SK-N-SH treated with all-trans-retinoic acid at 6 μM for 48 hours (cell line): Measurements from ENCODE around the gene TPRG1.
A peak's percentile ranks its signal among the peaks of the same experiment; 100 is the strongest.

Experiments used
- ATAC-seq: fragments of 200-7000 bp; cut with Tn5 transposase; 3 replicates; pipeline ENCODE4 v1.9.1; 2020; ENCODE audit warnings: mild to moderate bottlenecking, moderate library complexity
- ARNTL ChIP-seq: fragments of 450-650 bp; formaldehyde crosslinking; IDR thresholded peaks from 2 replicates; pipeline ENCODE4 v1.5.0; 2020; ENCODE audit warnings: low read depth, mild to moderate bottlenecking, moderate library complexity, borderline replicate concordance
- BACH2 ChIP-seq: fragments of 250-450 bp; sonication (Bioruptor Pico); IDR thresholded peaks from 2 replicates; pipeline ENCODE4 v1.9.0; 2021; ENCODE audit warnings: mild to moderate bottlenecking, borderline replicate concordance
- CREB5 ChIP-seq: fragments of 250-450 bp; sonication (Bioruptor Pico); IDR thresholded peaks from 2 replicates; pipeline ENCODE4 v1.5.1; 2020; ENCODE audit warnings: low read depth, mild to moderate bottlenecking, moderate library complexity
- CSDC2 ChIP-seq: fragments of 250-450 bp; sonication (Bioruptor Pico); IDR thresholded peaks from 2 replicates; pipeline ENCODE4 v1.5.0; 2020; ENCODE audit warnings: mild to moderate bottlenecking, moderate library complexity
- ESRRG ChIP-seq: fragments of 250-450 bp; sonication (Bioruptor Pico); IDR thresholded peaks from 2 replicates; pipeline ENCODE4 v1.6.1; 2021; ENCODE audit warnings: mild to moderate bottlenecking
- ISL1 ChIP-seq: fragments of 250-450 bp; sonication (Bioruptor Pico); IDR thresholded peaks from 2 replicates; pipeline ENCODE4 v2.1.2; 2022; ENCODE audit warnings: mild to moderate bottlenecking, moderate library complexity
- OSR1 ChIP-seq: fragments of 250-450 bp; sonication (Bioruptor Pico); IDR thresholded peaks from 2 replicates; pipeline ENCODE4 v1.8.0; 2022; ENCODE audit warnings: moderate library complexity, mild to moderate bottlenecking, inconsistent platforms
- PPARA ChIP-seq: fragments of 250-450 bp; sonication (Bioruptor Pico); IDR thresholded peaks from 2 replicates; pipeline ENCODE4 v1.5.0; 2020; ENCODE audit warnings: mild to moderate bottlenecking, borderline replicate concordance
- RARB ChIP-seq: fragments of 250-450 bp; sonication (Bioruptor Pico); IDR thresholded peaks from 2 replicates; pipeline ENCODE4 v1.8.0; 2021; ENCODE audit warnings: mild to moderate bottlenecking, moderate library complexity
- SNAI2 ChIP-seq: fragments of 250-450 bp; sonication (Bioruptor Pico); IDR thresholded peaks from 2 replicates; pipeline ENCODE4 v1.5.0; 2020; ENCODE audit warnings: mild to moderate bottlenecking, moderate library complexity
- TCF4 ChIP-seq: fragments of 250-450 bp; sonication (Bioruptor Pico); IDR thresholded peaks from 2 replicates; pipeline ENCODE4 v1.8.0; 2021; ENCODE audit warnings: mild to moderate bottlenecking, moderate library complexity, borderline replicate concordance
- TOX ChIP-seq: fragments of 250-450 bp; sonication (Bioruptor Pico); IDR thresholded peaks from 2 replicates; pipeline ENCODE4 v1.8.0; 2021; ENCODE audit warnings: mild to moderate bottlenecking, moderate library complexity, borderline replicate concordance
- ZC3H10 ChIP-seq: fragments of 250-450 bp; sonication (Bioruptor Pico); IDR thresholded peaks from 2 replicates; pipeline ENCODE4 v1.5.1; 2021; ENCODE audit warnings: mild to moderate bottlenecking, moderate library complexity
- ZFP3 ChIP-seq: fragments of 250-450 bp; sonication (Bioruptor Pico); IDR thresholded peaks from 2 replicates; pipeline ENCODE4 v1.5.0; 2020; ENCODE audit warnings: mild to moderate bottlenecking, moderate library complexity
- ZFP30 ChIP-seq: fragments of 450-650 bp; formaldehyde crosslinking; IDR thresholded peaks from 2 replicates; pipeline ENCODE4 v1.5.0; 2022; ENCODE audit warnings: mild to moderate bottlenecking, moderate library complexity
- ZNF565 ChIP-seq: fragments of 450-650 bp; formaldehyde crosslinking; conservative IDR thresholded peaks from 2 replicates; pipeline ENCODE4 v1.5.0; 2020; ENCODE audit warnings: low read depth, mild to moderate bottlenecking, moderate library complexity
- ZNF70 ChIP-seq: fragments of 450-650 bp; formaldehyde crosslinking; IDR thresholded peaks from 2 replicates; pipeline ENCODE4 v1.5.0; 2020; ENCODE audit warnings: mild to moderate bottlenecking, moderate library complexity
- ZNF8 ChIP-seq: fragments of 450-650 bp; formaldehyde crosslinking; IDR thresholded peaks from 2 replicates; pipeline ENCODE4 v1.5.0; 2020; ENCODE audit warnings: mild to moderate bottlenecking, moderate library complexity
- TF ChIP-seq, protein P1 (sequence below): fragments of 250-450 bp; sonication (Bioruptor Pico); IDR thresholded peaks from 2 replicates; pipeline ENCODE4 v1.5.0; 2020; ENCODE audit warnings: mild to moderate bottlenecking, moderate library complexity
- TF ChIP-seq, protein P2 (sequence below): fragments of 250-450 bp; sonication (Bioruptor Pico); IDR thresholded peaks from 2 replicates; pipeline ENCODE4 v1.5.1; 2021; ENCODE audit warnings: mild to moderate bottlenecking, moderate library complexity
- TF ChIP-seq, protein P3 (sequence below): fragments of 250-450 bp; sonication (Bioruptor Pico); IDR thresholded peaks from 2 replicates; pipeline ENCODE4 v1.8.0; 2021; ENCODE audit warnings: low read depth, mild to moderate bottlenecking, moderate library complexity, borderline replicate concordance
- TF ChIP-seq, protein P4 (sequence below): fragments of 250-450 bp; sonication (Bioruptor Pico); IDR thresholded peaks from 2 replicates; pipeline ENCODE4 v1.8.0; 2020; ENCODE audit warnings: mild to moderate bottlenecking, moderate library complexity, borderline replicate concordance

The TPRG1 gene

GRCh38 chr3:189167027-189167766 is 4.6 kb upstream of the TPRG1 start:
- no peak for ATAC-seq
- no peak for TF ChIP-seq RARB (CRISPR knock-in tag)
- no peak for TF ChIP-seq ESRRG
- TF ChIP-seq, protein P1, sequence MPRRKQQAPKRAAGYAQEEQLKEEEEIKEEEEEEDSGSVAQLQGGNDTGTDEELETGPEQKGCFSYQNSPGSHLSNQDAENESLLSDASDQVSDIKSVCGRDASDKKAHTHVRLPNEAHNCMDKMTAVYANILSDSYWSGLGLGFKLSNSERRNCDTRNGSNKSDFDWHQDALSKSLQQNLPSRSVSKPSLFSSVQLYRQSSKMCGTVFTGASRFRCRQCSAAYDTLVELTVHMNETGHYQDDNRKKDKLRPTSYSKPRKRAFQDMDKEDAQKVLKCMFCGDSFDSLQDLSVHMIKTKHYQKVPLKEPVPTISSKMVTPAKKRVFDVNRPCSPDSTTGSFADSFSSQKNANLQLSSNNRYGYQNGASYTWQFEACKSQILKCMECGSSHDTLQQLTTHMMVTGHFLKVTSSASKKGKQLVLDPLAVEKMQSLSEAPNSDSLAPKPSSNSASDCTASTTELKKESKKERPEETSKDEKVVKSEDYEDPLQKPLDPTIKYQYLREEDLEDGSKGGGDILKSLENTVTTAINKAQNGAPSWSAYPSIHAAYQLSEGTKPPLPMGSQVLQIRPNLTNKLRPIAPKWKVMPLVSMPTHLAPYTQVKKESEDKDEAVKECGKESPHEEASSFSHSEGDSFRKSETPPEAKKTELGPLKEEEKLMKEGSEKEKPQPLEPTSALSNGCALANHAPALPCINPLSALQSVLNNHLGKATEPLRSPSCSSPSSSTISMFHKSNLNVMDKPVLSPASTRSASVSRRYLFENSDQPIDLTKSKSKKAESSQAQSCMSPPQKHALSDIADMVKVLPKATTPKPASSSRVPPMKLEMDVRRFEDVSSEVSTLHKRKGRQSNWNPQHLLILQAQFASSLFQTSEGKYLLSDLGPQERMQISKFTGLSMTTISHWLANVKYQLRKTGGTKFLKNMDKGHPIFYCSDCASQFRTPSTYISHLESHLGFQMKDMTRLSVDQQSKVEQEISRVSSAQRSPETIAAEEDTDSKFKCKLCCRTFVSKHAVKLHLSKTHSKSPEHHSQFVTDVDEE = no peak
- TF ChIP-seq SNAI2 = no peak
- no peak for TF ChIP-seq TOX (CRISPR knock-in tag)
- no peak for TF ChIP-seq CREB5 (CRISPR knock-in tag)
- TF ChIP-seq, protein P2, sequence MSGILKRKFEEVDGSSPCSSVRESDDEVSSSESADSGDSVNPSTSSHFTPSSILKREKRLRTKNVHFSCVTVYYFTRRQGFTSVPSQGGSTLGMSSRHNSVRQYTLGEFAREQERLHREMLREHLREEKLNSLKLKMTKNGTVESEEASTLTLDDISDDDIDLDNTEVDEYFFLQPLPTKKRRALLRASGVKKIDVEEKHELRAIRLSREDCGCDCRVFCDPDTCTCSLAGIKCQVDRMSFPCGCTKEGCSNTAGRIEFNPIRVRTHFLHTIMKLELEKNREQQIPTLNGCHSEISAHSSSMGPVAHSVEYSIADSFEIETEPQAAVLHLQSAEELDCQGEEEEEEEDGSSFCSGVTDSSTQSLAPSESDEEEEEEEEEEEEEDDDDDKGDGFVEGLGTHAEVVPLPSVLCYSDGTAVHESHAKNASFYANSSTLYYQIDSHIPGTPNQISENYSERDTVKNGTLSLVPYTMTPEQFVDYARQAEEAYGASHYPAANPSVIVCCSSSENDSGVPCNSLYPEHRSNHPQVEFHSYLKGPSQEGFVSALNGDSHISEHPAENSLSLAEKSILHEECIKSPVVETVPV = no peak
- TF ChIP-seq TCF4 = no peak
- TF ChIP-seq ZC3H10 (CRISPR knock-in tag) = no peak
- TF ChIP-seq ISL1 (CRISPR knock-in tag) = no peak
- no peak for TF ChIP-seq OSR1

DNA sequence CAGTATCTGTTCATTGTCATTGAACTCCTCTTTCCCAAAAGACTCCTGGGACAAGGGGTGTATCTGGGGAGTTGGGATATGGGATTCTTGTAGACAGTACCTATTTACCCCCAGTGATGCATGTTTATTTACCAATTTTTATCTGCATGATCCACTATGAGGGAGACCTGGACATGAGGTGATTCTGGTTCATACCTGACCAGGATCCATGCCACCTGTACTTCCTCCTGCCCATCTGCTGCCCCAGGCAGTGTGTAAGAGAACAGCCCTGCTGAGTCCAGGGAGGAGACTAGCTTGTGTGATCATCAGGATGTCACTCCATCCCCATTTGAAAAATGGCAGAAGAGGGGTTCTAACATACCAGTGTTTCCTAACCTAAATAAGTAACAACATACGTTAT is 3.1 kb upstream of the TPRG1 start:
- no peak for TF ChIP-seq ESRRG
- TF ChIP-seq ARNTL (CRISPR knock-in tag) = no peak
- TF ChIP-seq ZC3H10 (CRISPR knock-in tag) = no peak
- TF ChIP-seq ZFP30 = no peak
- no peak for ATAC-seq

GRCh38 chr3:189169728-189170127 is 2.0 kb upstream of the TPRG1 start:
- peak; percentile 80 for ATAC-seq
- TF ChIP-seq TCF4 (no peak), CREB5 (CRISPR knock-in tag) (no peak), ZC3H10 (CRISPR knock-in tag) (no peak), RARB (CRISPR knock-in tag) (no peak), ZNF8 (CRISPR knock-in tag) (no peak), ZNF565 (CRISPR knock-in tag) (no peak), ZNF70 (no peak), CSDC2 (CRISPR knock-in tag) (no peak), ZFP30 (no peak), PPARA (CRISPR knock-in tag) (no peak), ESRRG (no peak), ZFP3 (CRISPR knock-in tag) (no peak), OSR1 (no peak), BACH2 (CRISPR knock-in tag) (no peak), SNAI2 (no peak)
- TF ChIP-seq, protein P3, sequence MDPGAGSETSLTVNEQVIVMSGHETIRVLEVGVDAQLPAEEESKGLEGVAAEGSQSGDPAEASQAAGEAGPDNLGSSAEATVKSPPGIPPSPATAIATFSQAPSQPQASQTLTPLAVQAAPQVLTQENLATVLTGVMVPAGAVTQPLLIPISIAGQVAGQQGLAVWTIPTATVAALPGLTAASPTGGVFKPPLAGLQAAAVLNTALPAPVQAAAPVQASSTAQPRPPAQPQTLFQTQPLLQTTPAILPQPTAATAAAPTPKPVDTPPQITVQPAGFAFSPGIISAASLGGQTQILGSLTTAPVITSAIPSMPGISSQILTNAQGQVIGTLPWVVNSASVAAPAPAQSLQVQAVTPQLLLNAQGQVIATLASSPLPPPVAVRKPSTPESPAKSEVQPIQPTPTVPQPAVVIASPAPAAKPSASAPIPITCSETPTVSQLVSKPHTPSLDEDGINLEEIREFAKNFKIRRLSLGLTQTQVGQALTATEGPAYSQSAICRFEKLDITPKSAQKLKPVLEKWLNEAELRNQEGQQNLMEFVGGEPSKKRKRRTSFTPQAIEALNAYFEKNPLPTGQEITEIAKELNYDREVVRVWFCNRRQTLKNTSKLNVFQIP = no peak
- TF ChIP-seq, protein P1 = no peak
- TF ChIP-seq, protein P2 = no peak
- TF ChIP-seq, protein P4, sequence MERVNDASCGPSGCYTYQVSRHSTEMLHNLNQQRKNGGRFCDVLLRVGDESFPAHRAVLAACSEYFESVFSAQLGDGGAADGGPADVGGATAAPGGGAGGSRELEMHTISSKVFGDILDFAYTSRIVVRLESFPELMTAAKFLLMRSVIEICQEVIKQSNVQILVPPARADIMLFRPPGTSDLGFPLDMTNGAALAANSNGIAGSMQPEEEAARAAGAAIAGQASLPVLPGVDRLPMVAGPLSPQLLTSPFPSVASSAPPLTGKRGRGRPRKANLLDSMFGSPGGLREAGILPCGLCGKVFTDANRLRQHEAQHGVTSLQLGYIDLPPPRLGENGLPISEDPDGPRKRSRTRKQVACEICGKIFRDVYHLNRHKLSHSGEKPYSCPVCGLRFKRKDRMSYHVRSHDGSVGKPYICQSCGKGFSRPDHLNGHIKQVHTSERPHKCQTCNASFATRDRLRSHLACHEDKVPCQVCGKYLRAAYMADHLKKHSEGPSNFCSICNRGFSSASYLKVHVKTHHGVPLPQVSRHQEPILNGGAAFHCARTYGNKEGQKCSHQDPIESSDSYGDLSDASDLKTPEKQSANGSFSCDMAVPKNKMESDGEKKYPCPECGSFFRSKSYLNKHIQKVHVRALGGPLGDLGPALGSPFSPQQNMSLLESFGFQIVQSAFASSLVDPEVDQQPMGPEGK (CRISPR knock-in tag) = no peak
